SK-N-SH treated with all-trans-retinoic acid at 6 μM for 48 hours (cell line): ENCODE measurements around the gene GMNC.

ENCODE experiments used
- BACH2 ChIP-seq: fragments of 250-450 bp; sonication (Bioruptor Pico); IDR thresholded peaks from 2 replicates; pipeline ENCODE4 v1.9.0; 2021; ENCODE audit warnings: mild to moderate bottlenecking, borderline replicate concordance
- CREB5 ChIP-seq: fragments of 250-450 bp; sonication (Bioruptor Pico); IDR thresholded peaks from 2 replicates; pipeline ENCODE4 v1.5.1; 2020; ENCODE audit warnings: low read depth, mild to moderate bottlenecking, moderate library complexity
- CSDC2 ChIP-seq: fragments of 250-450 bp; sonication (Bioruptor Pico); IDR thresholded peaks from 2 replicates; pipeline ENCODE4 v1.5.0; 2020; ENCODE audit warnings: mild to moderate bottlenecking, moderate library complexity
- ESRRG ChIP-seq: fragments of 250-450 bp; sonication (Bioruptor Pico); IDR thresholded peaks from 2 replicates; pipeline ENCODE4 v1.6.1; 2021; ENCODE audit warnings: mild to moderate bottlenecking
- POU6F1 ChIP-seq: fragments of 250-450 bp; sonication (Bioruptor Pico); IDR thresholded peaks from 2 replicates; pipeline ENCODE4 v1.8.0; 2021; ENCODE audit warnings: low read depth, mild to moderate bottlenecking, moderate library complexity, borderline replicate concordance
- RARB ChIP-seq: fragments of 250-450 bp; sonication (Bioruptor Pico); IDR thresholded peaks from 2 replicates; pipeline ENCODE4 v1.8.0; 2021; ENCODE audit warnings: mild to moderate bottlenecking, moderate library complexity
- TCF4 ChIP-seq: fragments of 250-450 bp; sonication (Bioruptor Pico); IDR thresholded peaks from 2 replicates; pipeline ENCODE4 v1.8.0; 2021; ENCODE audit warnings: mild to moderate bottlenecking, moderate library complexity, borderline replicate concordance
- ZFP30 ChIP-seq: fragments of 450-650 bp; formaldehyde crosslinking; IDR thresholded peaks from 2 replicates; pipeline ENCODE4 v1.5.0; 2022; ENCODE audit warnings: mild to moderate bottlenecking, moderate library complexity
- ZNF70 ChIP-seq: fragments of 450-650 bp; formaldehyde crosslinking; IDR thresholded peaks from 2 replicates; pipeline ENCODE4 v1.5.0; 2020; ENCODE audit warnings: mild to moderate bottlenecking, moderate library complexity
- ZNF8 ChIP-seq: fragments of 450-650 bp; formaldehyde crosslinking; IDR thresholded peaks from 2 replicates; pipeline ENCODE4 v1.5.0; 2020; ENCODE audit warnings: mild to moderate bottlenecking, moderate library complexity

GRCh38 chr3:190877925-190878324 lies 15.4 kb upstream of the GMNC start:
- TF ChIP-seq TCF4 (CRISPR knock-in tag): no peak
- TF ChIP-seq CSDC2 (CRISPR knock-in tag): no peak
- no peak for TF ChIP-seq ESRRG (CRISPR knock-in tag)
- TF ChIP-seq ZNF70 (CRISPR knock-in tag): no peak
- TF ChIP-seq ZFP30: no peak
- no peak for TF ChIP-seq CREB5
- no peak for TF ChIP-seq RARB (CRISPR knock-in tag)
- TF ChIP-seq POU6F1 (CRISPR knock-in tag): no peak
- TF ChIP-seq BACH2 (CRISPR knock-in tag): no peak
- no peak for TF ChIP-seq ZNF8
